NCI-H187 treated with DMSO at 0.1 percent for 48 hours (cell line): ENCODE measurements around the gene NHS.
"Not testable (repeated sequence)": the region's sequence is repeated elsewhere in the genome, so short reads cannot be mapped to it uniquely, and the experiment has no call there.

Experiments used
- DNase-seq: peaks from one replicate; lab custom pipeline; 2025; lab: John Stamatoyannopoulos, UW

Gene NHS

GRCh38 chrX:17549107-17549651, 174.2 kb downstream of the NHS start:
- DNase-seq = no peak

- no peak for DNase-seq
Observed at GRCh38 chrX:17550011-17550410, 175.0 kb downstream of the NHS start.

GRCh38 chrX:17552044-17552650, 177.1 kb downstream of the NHS start:
- DNase-seq = no peak

GRCh38 chrX:17553469-17553868, 178.5 kb downstream of the NHS start:
- no peak for DNase-seq

GRCh38 chrX:17553961-17554482, 179.0 kb downstream of the NHS start:
- no peak for DNase-seq

GRCh38 chrX:17554914-17555313, 179.9 kb downstream of the NHS start:
- DNase-seq = no peak

- DNase-seq = no peak
Observed at GRCh38 chrX:17555846-17556245, 180.8 kb downstream of the NHS start.

- no peak for DNase-seq
Observed at GRCh38 chrX:17559728-17560379, 184.9 kb downstream of the NHS start.

- DNase-seq = no peak
Observed at GRCh38 chrX:17560385-17560784, 185.4 kb downstream of the NHS start.

GRCh38 chrX:17563076-17563475, 188.1 kb downstream of the NHS start:
- DNase-seq = no peak

GRCh38 chrX:17563515-17563914, 188.5 kb downstream of the NHS start:
- DNase-seq = no peak

GRCh38 chrX:17564689-17565409, 189.8 kb downstream of the NHS start:
- DNase-seq = no peak

- no peak for DNase-seq
Observed at GRCh38 chrX:17566740-17567139, 191.7 kb downstream of the NHS start.

- no peak for DNase-seq
Observed at GRCh38 chrX:17567187-17567586, 192.2 kb downstream of the NHS start.

- DNase-seq = no peak
Observed at GRCh38 chrX:17567821-17568220, 192.8 kb downstream of the NHS start.

- DNase-seq = not testable (repeated sequence)
Observed at GRCh38 chrX:17568804-17569203, 193.8 kb downstream of the NHS start.

GRCh38 chrX:17579026-17579425, 204.0 kb downstream of the NHS start:
- no peak for DNase-seq

GRCh38 chrX:17580539-17581152, 205.6 kb downstream of the NHS start:
- no peak for DNase-seq

GRCh38 chrX:17581641-17582040, 206.6 kb downstream of the NHS start:
- DNase-seq = no peak

GRCh38 chrX:17584248-17584681, 209.3 kb downstream of the NHS start:
- DNase-seq = no peak

GRCh38 chrX:17585006-17585405, 210.0 kb downstream of the NHS start:
- DNase-seq = no peak

GRCh38 chrX:17587366-17587765, 212.4 kb downstream of the NHS start:
- no peak for DNase-seq
